ENCODE results near the gene FLOT1. TPM values are rescaled to one million over a fixed set of nuclear protein-coding genes. Genes with fewer than 3 reads are reported as not detected.
A peak's percentile ranks its signal among the peaks of the same experiment; 100 is the strongest.

Gene FLOT1
- polyA plus RNA-seq, 2 of the 4 experiments (the other 2 are of a cell fraction): 89.7 to 135 TPM

DNA sequence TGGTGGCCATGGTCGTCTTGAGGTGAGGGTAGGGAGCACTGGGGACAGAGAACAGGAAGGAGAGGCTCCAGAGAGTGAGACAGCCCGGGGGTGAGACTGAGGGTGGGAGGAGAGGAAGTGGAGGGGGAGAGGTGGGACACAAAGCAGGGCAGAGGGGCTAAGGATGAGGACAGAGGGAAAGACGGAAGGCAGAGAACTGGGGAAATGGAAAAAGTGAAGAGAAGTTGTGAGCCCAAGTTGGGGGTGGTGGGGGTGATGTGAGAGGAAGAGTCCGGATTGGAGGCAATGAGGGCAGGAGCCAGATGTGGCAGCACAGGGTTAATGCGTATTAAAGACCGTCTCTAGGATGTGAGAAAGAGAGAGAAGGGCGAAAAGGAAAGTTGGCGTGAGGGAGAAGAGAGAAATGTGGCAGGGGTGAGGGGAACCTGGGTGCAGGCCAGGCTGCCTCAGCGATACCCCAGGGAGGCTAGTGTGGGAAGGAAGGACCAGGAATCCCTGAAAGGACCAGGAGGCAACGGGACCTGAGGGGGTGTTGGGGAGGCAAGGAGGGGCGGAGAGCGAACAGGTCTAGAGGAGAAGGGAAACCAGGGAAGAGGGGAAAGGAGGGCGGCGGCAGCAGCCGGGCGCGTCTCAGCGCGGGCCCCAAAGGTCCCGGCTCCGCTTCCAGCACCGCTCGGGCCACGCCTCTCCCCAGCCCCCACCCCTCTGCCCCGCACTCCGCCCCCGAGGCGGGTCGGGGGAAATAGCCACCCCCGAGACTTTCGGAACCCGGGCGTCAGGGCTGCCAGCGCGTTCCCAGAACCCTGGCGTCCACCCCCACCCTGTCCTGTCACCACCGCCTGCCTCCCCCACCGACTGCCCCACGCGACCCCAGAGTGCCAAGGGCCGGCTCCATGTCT, 56.2 kb downstream of the FLOT1 start, which contains the start of gene PPP1R18:
TSS of gene PPP1R18 (minus strand) at position 637 of the 899 bp plus-strand sequence. CDS start at position 10, 627 bp downstream.
- 6% methylated on average over 23 of the region's 41 CpGs for WGBS (ENCODE audit: missing lambda C conversion rate)
- CTCF ChIA-PET: interaction anchor here (1.0 to 17.1 kb wide), 5 partner anchors 12 to 52 kb away, joined by 3 to 539 read pairs (median 3); partner anchors contain the start of genes MDC1 and TUBB
- TF ChIP-seq CBX2 (IDR thresholded peaks at IDR 0.05; ENCODE audit: borderline replicate concordance, low read depth): no peak
- TF ChIP-seq TP53 (CRISPR knock-in tag; IDR thresholded peaks at IDR 0.05): no peak
- no peak for TF ChIP-seq FOSB (CRISPR knock-in tag; IDR thresholded peaks at IDR 0.05)
- no peak for TF ChIP-seq NPAS2 (CRISPR knock-in tag; IDR thresholded peaks at IDR 0.05; ENCODE audit: borderline replicate concordance)
- no peak for TF ChIP-seq RFX5 (IDR thresholded peaks at IDR 0.05)
- TF ChIP-seq POLR2A (IDR thresholded peaks at IDR 0.05; ENCODE audit: low read length): no peak
- no peak for TF ChIP-seq EP300 (IDR thresholded peaks at IDR 0.05)
- no peak for TF ChIP-seq PHF8 (IDR thresholded peaks at IDR 0.05; ENCODE audit: borderline replicate concordance, low read depth)
- TF ChIP-seq JUN (IDR thresholded peaks at IDR 0.05): no peak
- TF ChIP-seq CEBPB (IDR thresholded peaks at IDR 0.05): no peak
- no peak for TF ChIP-seq HOXA7 (CRISPR knock-in tag; IDR thresholded peaks at IDR 0.05)
- TF ChIP-seq FOSL2 (IDR thresholded peaks at IDR 0.05): no peak
- no peak for TF ChIP-seq FOSL2 (CRISPR knock-in tag; IDR thresholded peaks at IDR 0.05)
- TF ChIP-seq, protein P1, sequence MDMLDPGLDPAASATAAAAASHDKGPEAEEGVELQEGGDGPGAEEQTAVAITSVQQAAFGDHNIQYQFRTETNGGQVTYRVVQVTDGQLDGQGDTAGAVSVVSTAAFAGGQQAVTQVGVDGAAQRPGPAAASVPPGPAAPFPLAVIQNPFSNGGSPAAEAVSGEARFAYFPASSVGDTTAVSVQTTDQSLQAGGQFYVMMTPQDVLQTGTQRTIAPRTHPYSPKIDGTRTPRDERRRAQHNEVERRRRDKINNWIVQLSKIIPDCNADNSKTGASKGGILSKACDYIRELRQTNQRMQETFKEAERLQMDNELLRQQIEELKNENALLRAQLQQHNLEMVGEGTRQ (IDR thresholded peaks at IDR 0.05): no peak
- peak in 1 of 2 experiments; percentile 34 for DNase-seq (ENCODE audit: low read depth in 1 of 2, low spot score in 1 of 2)
- POLR2A ChIA-PET: no interaction called here
- H3K27ac ChIP-seq: peak within 1 kb of the TSS; percentile 83 to 99
- peaks cover 64% of the 10 kb centered on the region for H3K4me1 ChIP-seq
- FAIRE-seq: no peak
- peak within 1 kb of the TSS; percentile 79 for H3K4me2 ChIP-seq
- H3K4me3 ChIP-seq: peak within 1 kb of the TSS; percentile 84
- ATAC-seq: peak; percentile 18 to 62; a peak in 5 of 6 replicates
- H3K9me3 ChIP-seq: no peaks in the 10 kb centered on the region

- no peak for DNase-seq (ENCODE audit: low read depth in 1 of 2, low spot score in 1 of 2)
- TF ChIP-seq MAX (IDR thresholded peaks at IDR 0.05) (no peak), JUNB (IDR thresholded peaks at IDR 0.05) (no peak), POLR2A (IDR thresholded peaks at IDR 0.05; ENCODE audit: low read length) (no peak), CBX2 (IDR thresholded peaks at IDR 0.05; ENCODE audit: borderline replicate concordance, low read depth) (no peak)
- WGBS (ENCODE audit: missing lambda C conversion rate): 70% methylated on average over 10 of the region's 29 CpGs
- ATAC-seq: no peak
- Histone ChIP-seq H3K4me2 (peak overlapping the region; percentile 79), H3K9me3 (no peaks in the 10 kb centered on the region), H3K4me1 (peaks cover 62% of the 10 kb centered on the region), H3K27ac (peak overlapping the region; percentile 83 to 99), H3K4me3 (peak overlapping the region; percentile 84)
- no peak for FAIRE-seq
- ChIA-PET POLR2A (interaction anchor here (1.2 kb wide), 1 partner anchor 32 kb away, joined by 3 read pairs; the partner anchor contains the start of gene MDC1), CTCF (interaction anchor here (1.0 to 17.1 kb wide), 5 partner anchors 12 to 53 kb away, joined by 3 to 539 read pairs (median 3); partner anchors contain the start of genes MDC1 and TUBB)
Observed at GRCh38 chr6:30685157-30686008, 57.1 kb downstream of the FLOT1 start.

- H3K27ac ChIP-seq: peak overlapping the region; percentile 83 to 99
- no peaks in the 10 kb centered on the region for H3K9me3 ChIP-seq
- ATAC-seq: no peak
- 46% methylated on average over 11 of the region's 21 CpGs for WGBS (ENCODE audit: missing lambda C conversion rate)
- ChIA-PET POLR2A (interaction anchor here (1.2 kb wide), 1 partner anchor 33 kb away, joined by 3 read pairs; the partner anchor contains the start of gene MDC1), CTCF (interaction anchor here (0.7 to 17.1 kb wide), 6 partner anchors 11 to 54 kb away, joined by 3 to 539 read pairs (median 3); partner anchors contain the start of genes MDC1 and TUBB)
- H3K4me3 ChIP-seq: peak overlapping the region; percentile 84
- H3K4me1 ChIP-seq: peaks cover 59% of the 10 kb centered on the region
- H3K4me2 ChIP-seq: peak overlapping the region; percentile 79
- DNase-seq (ENCODE audit: low read depth in 1 of 2, low spot score in 1 of 2): no peak
- FAIRE-seq: no peak
- TF ChIP-seq ELK1 (IDR thresholded peaks at IDR 0.05; ENCODE audit: low read depth, low read length): no peak
- no peak for TF ChIP-seq FOSL2 (IDR thresholded peaks at IDR 0.05)
- no peak for TF ChIP-seq FOSL2 (CRISPR knock-in tag; IDR thresholded peaks at IDR 0.05)
- TF ChIP-seq HMGXB4 (CRISPR knock-in tag; IDR thresholded peaks at IDR 0.05; ENCODE audit: borderline replicate concordance): no peak
- no peak for TF ChIP-seq ZFP36 (IDR thresholded peaks at IDR 0.05; ENCODE audit: borderline replicate concordance, partially characterized antibody)
- TF ChIP-seq POLR2AphosphoS2 (conservative IDR thresholded peaks at IDR 0.05; ENCODE audit: low read length): no peak
- TF ChIP-seq BHLHE40 (IDR thresholded peaks at IDR 0.05; ENCODE audit: low read depth, low read length): no peak
- TF ChIP-seq KDM1A (IDR thresholded peaks at IDR 0.05; ENCODE audit: low read depth): no peak
- no peak for TF ChIP-seq JUN (IDR thresholded peaks at IDR 0.05)
- no peak for TF ChIP-seq TP53 (CRISPR knock-in tag; IDR thresholded peaks at IDR 0.05)
- no peak for TF ChIP-seq MYC (IDR thresholded peaks at IDR 0.05; ENCODE audit: borderline replicate concordance, low read length)
- TF ChIP-seq, protein P1 (IDR thresholded peaks at IDR 0.05): no peak
Observed at GRCh38 chr6:30684386-30685156, 57.9 kb downstream of the FLOT1 start.

Data from A549 (cell line).